H9 (cell line): ENCODE data around the gene NUP210. TPM values are rescaled to one million over a fixed set of nuclear protein-coding genes. Genes with fewer than 3 reads are reported as not detected.

Experiments
- DNase-seq: peaks from one replicate; pipeline ENCODE4 v3.0.0-alpha.2; 2017
- H2AFZ ChIP-seq: one replicate; pipeline ENCODE4 v1.6.1; 2013; ENCODE audit warnings: mild to moderate bottlenecking, low read length, control low read depth, moderate library complexity
- H2AK5ac ChIP-seq: 2 replicates; pipeline ENCODE4 v1.6.1; 2013; ENCODE audit warnings: low read length, control low read depth, mixed read lengths; ENCODE audit not compliant: insufficient read length
- H2BK120ac ChIP-seq: one replicate; pipeline ENCODE4 v1.6.1; 2013; ENCODE audit warnings: low read depth, mild to moderate bottlenecking, low read length, control low read depth, inconsistent platforms; ENCODE audit not compliant: poor library complexity, severe bottlenecking
- H2BK12ac ChIP-seq: 2 replicates; pipeline ENCODE4 v1.6.1; 2013; ENCODE audit warnings: low read length, control low read depth, mixed read lengths, low read depth; ENCODE audit not compliant: insufficient read length
- H2BK15ac ChIP-seq: 2 replicates; pipeline ENCODE4 v1.6.1; 2013; ENCODE audit warnings: low read depth, low read length, control low read depth
- H2BK20ac ChIP-seq: one replicate; pipeline ENCODE4 v1.6.1; 2013; ENCODE audit warnings: low read depth, mild to moderate bottlenecking, low read length, control low read depth, inconsistent platforms; ENCODE audit not compliant: poor library complexity, severe bottlenecking
- H2BK5ac ChIP-seq: 2 replicates; pipeline ENCODE4 v1.6.1; 2013; ENCODE audit warnings: low read length, control low read depth, mixed read lengths; ENCODE audit not compliant: insufficient read length
- H3K14ac ChIP-seq: 2 replicates; pipeline ENCODE4 v1.6.1; 2013; ENCODE audit warnings: low read length, control low read depth; ENCODE audit not compliant: insufficient read depth
- H3K18ac ChIP-seq: 2 replicates; pipeline ENCODE4 v1.6.1; 2013; ENCODE audit warnings: low read depth, mild to moderate bottlenecking, mixed read lengths, low read length, control low read depth; ENCODE audit not compliant: insufficient read length
- H3K23ac ChIP-seq: 2 replicates; pipeline ENCODE4 v1.6.1; 2013; ENCODE audit warnings: low read length, control low read depth, mixed read lengths, low read depth; ENCODE audit not compliant: insufficient read length
- H3K23me2 ChIP-seq: 2 replicates; pipeline ENCODE4 v1.6.1; 2013; ENCODE audit warnings: low read depth, mild to moderate bottlenecking, mixed read lengths, low read length, control low read depth; ENCODE audit not compliant: insufficient read length, poor library complexity, severe bottlenecking
- H3K27ac ChIP-seq: 2 replicates; pipeline ENCODE4 v1.5.1; 2013; ENCODE audit warnings: low read length, control low read depth, mixed read lengths, low read depth; ENCODE audit not compliant: insufficient read length
- H3K27me3 ChIP-seq: 2 replicates; pipeline ENCODE4 v1.6.1; 2013; ENCODE audit warnings: low read length, control low read depth, inconsistent platforms; ENCODE audit not compliant: insufficient read depth
- H3K4ac ChIP-seq: 2 replicates; pipeline ENCODE4 v1.6.1; 2013; ENCODE audit warnings: low read depth, mild to moderate bottlenecking, control low read depth, inconsistent platforms, low read length, moderate library complexity
- H3K4me1 ChIP-seq: 2 replicates; pipeline ENCODE4 v1.6.1; 2013; ENCODE audit warnings: low read length, control low read depth, inconsistent platforms; ENCODE audit not compliant: insufficient read depth
- H3K4me2 ChIP-seq: 2 replicates; pipeline ENCODE4 v1.6.1; 2013; ENCODE audit warnings: low read length, control low read depth, mixed read lengths; ENCODE audit not compliant: insufficient read length, insufficient read depth
- H3K56ac ChIP-seq: 2 replicates; pipeline ENCODE4 v1.6.1; 2013; ENCODE audit warnings: low read depth, mild to moderate bottlenecking, mixed read lengths, low read length, control low read depth; ENCODE audit not compliant: insufficient read length
- H3K79me1 ChIP-seq: 2 replicates; pipeline ENCODE4 v1.6.1; 2013; ENCODE audit warnings: low read depth, mild to moderate bottlenecking, moderate library complexity, low read length, control low read depth, inconsistent platforms; ENCODE audit not compliant: insufficient read depth, poor library complexity, severe bottlenecking
- H3K79me2 ChIP-seq: 2 replicates; pipeline ENCODE4 v1.6.1; 2013; ENCODE audit warnings: low read length, control low read depth, inconsistent platforms; ENCODE audit not compliant: insufficient read depth
- H3K9ac ChIP-seq: 2 replicates; pipeline ENCODE4 v1.6.1; 2013; ENCODE audit warnings: low read length, control low read depth, mixed read lengths; ENCODE audit not compliant: insufficient read length; ENCODE audit errors: extremely low read depth
- H3K9me3 ChIP-seq: one replicate; pipeline ENCODE4 v1.6.1; 2013; ENCODE audit warnings: low read depth, low read length, inconsistent platforms; ENCODE audit not compliant: control insufficient read depth
- H3T11ph ChIP-seq: one replicate; pipeline ENCODE4 v1.6.1; 2013; ENCODE audit warnings: mild to moderate bottlenecking, low read length, control low read depth, inconsistent platforms
- H4K20me1 ChIP-seq: one replicate; pipeline ENCODE4 v1.6.1; 2013; ENCODE audit not compliant: control insufficient read depth, insufficient read length, insufficient read depth
- H4K5ac ChIP-seq: 2 replicates; pipeline ENCODE4 v1.6.1; 2013; ENCODE audit warnings: low read depth, mild to moderate bottlenecking, mixed read lengths, low read length, control low read depth; ENCODE audit not compliant: insufficient read length
- H4K8ac ChIP-seq: replicated peaks from 2 replicates; pipeline ENCODE4 v1.6.1; 2013; ENCODE audit warnings: low read length, control low read depth, mixed read lengths, low read depth; ENCODE audit not compliant: insufficient read length
- H4K91ac ChIP-seq: 2 replicates; pipeline ENCODE4 v1.6.1; 2013; ENCODE audit warnings: low read depth, mild to moderate bottlenecking, moderate library complexity, mixed read lengths, low read length, control low read depth; ENCODE audit not compliant: insufficient read length
- H3K27ac Mint-ChIP-seq, 3 experiments: 2 replicates in 2 of 3; 3 replicates in 1 of 3; pipeline ENCODE4 v1.8.0; 2020 to 2021; ENCODE audit warnings: mixed read lengths in 3 of 3, mild to moderate bottlenecking in 1 of 3, moderate library complexity in 1 of 3
- H3K27me3 Mint-ChIP-seq: 2 replicates; pipeline ENCODE4 v1.8.0; 2021; ENCODE audit warnings: low read depth, mild to moderate bottlenecking, moderate library complexity, mixed read lengths
- H3K36me3 Mint-ChIP-seq, 3 experiments: 2 replicates in 2 of 3; 3 replicates in 1 of 3; pipeline ENCODE4 v1.8.0; 2020 to 2021; ENCODE audit warnings: low read depth in 3 of 3, mixed read lengths in 3 of 3; ENCODE audit not compliant: insufficient read depth in 1 of 3
- H3K4me1 Mint-ChIP-seq, 2 experiments: 2 replicates each; pipeline ENCODE4 v1.8.0; 2020; ENCODE audit warnings: mixed read lengths in 2 of 2
- H3K4me3 Mint-ChIP-seq, 2 experiments: 2 replicates in 1 of 2; 3 replicates in 1 of 2; pipeline ENCODE4 v1.8.0; 2020 to 2021; ENCODE audit warnings: mild to moderate bottlenecking in 2 of 2, mixed read lengths in 2 of 2, moderate library complexity in 1 of 2
- H3K9me3 Mint-ChIP-seq, 2 experiments: 2 replicates in 1 of 2; 3 replicates in 1 of 2; pipeline ENCODE4 v1.8.0; 2020; ENCODE audit warnings: mild to moderate bottlenecking in 2 of 2, mixed read lengths in 2 of 2, moderate library complexity in 1 of 2
- WGBS: extraction: QIAGEN DNeasy Blood & Tissue Kit; methylation state at CpG from one replicate; pipeline ENCODE4 v1.1.7; 2013; ENCODE audit warnings: missing lambda C conversion rate, low lambda C conversion rate, mixed read lengths; ENCODE audit not compliant: insufficient read length; ENCODE audit errors: extremely low coverage; 5-methylcytosine and 5-hydroxymethylcytosine counted together
- total RNA-seq: library from RNA; stranded (reverse); gene quantifications from 2 replicates; pipeline ENCODE4 v1.2.1, GENCODE V29; 2021
- TF ChIP-seq, protein P1 (sequence below): fragments of 200-600 bp; sonication (generic); conservative IDR thresholded peaks from 3 replicates; pipeline ENCODE4 v1.8.0; 2021; ENCODE audit warnings: antibody characterized with exemption, mild to moderate bottlenecking

NUP210 gene
- total RNA-seq, 1 experiment from 2014 or later, result 48.8 TPM

GRCh38 chr3:13279532-13279910 is 140.6 kb downstream of the NUP210 start:
- Histone ChIP-seq H3K9ac (no peak overlapping the region), H3K4me2 (no peak overlapping the region), H3K27me3 (peaks cover 5% of the 10 kb centered on the region; the same call in 1 of the 2 replicates), H4K8ac (no peak overlapping the region), H4K91ac (no peak overlapping the region), H2AFZ (no peak overlapping the region), H3K14ac (no peak overlapping the region), H3K79me2 (no peaks in the 10 kb centered on the region), H3K4ac (no peak overlapping the region), H3K79me1 (no peaks in the 10 kb centered on the region), H3K23ac (no peak overlapping the region), H2BK20ac (no peak overlapping the region), H4K5ac (no peak overlapping the region), H3K23me2 (peaks cover 6% of the 10 kb centered on the region), H4K20me1 (no peaks in the 10 kb centered on the region), H3K9me3 (no peaks in the 10 kb centered on the region), H3K4me1 (no peaks in the 10 kb centered on the region), H2BK5ac (no peak overlapping the region), H2AK5ac (no peak overlapping the region), H2BK12ac (no peak overlapping the region), H3K56ac (no peak overlapping the region), H3T11ph (no peak overlapping the region), H3K27ac (no peak overlapping the region), H2BK120ac (no peak overlapping the region), H2BK15ac (no peak overlapping the region), H3K18ac (no peak overlapping the region)
- Mint-ChIP-seq H3K27me3 (peaks cover 36% of the 10 kb centered on the region), H3K27ac (no peak overlapping the region), H3K9me3 (peaks cover 10% of the 10 kb centered on the region in 2 experiments), H3K4me1 (peaks cover 12 to 19% of the 10 kb centered on the region in 2 experiments), H3K4me3 (no peak overlapping the region), H3K36me3 (peaks cover 2 to 9% (median 5%) of the 10 kb centered on the region in 3 experiments)
- no CpG with 5 or more reads among the region's 6 CpGs for WGBS
- TF ChIP-seq, protein P1, sequence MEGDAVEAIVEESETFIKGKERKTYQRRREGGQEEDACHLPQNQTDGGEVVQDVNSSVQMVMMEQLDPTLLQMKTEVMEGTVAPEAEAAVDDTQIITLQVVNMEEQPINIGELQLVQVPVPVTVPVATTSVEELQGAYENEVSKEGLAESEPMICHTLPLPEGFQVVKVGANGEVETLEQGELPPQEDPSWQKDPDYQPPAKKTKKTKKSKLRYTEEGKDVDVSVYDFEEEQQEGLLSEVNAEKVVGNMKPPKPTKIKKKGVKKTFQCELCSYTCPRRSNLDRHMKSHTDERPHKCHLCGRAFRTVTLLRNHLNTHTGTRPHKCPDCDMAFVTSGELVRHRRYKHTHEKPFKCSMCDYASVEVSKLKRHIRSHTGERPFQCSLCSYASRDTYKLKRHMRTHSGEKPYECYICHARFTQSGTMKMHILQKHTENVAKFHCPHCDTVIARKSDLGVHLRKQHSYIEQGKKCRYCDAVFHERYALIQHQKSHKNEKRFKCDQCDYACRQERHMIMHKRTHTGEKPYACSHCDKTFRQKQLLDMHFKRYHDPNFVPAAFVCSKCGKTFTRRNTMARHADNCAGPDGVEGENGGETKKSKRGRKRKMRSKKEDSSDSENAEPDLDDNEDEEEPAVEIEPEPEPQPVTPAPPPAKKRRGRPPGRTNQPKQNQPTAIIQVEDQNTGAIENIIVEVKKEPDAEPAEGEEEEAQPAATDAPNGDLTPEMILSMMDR, result no peak
- DNase-seq, result no peak
